Activated T-cell treated with anti-CD3 and anti-CD28 coated beads for 48 hours (primary cell): ENCODE data around the gene PTPN3.
"Not testable (repeated sequence)": the region's sequence is repeated elsewhere in the genome, so short reads cannot be mapped to it uniquely, and the experiment has no call there.

Experiments
- DNase-seq: peaks from one replicate; pipeline ENCODE4 v3.0.0-alpha.2; 2020; ENCODE audit warnings: low read depth

Gene PTPN3, protein sequence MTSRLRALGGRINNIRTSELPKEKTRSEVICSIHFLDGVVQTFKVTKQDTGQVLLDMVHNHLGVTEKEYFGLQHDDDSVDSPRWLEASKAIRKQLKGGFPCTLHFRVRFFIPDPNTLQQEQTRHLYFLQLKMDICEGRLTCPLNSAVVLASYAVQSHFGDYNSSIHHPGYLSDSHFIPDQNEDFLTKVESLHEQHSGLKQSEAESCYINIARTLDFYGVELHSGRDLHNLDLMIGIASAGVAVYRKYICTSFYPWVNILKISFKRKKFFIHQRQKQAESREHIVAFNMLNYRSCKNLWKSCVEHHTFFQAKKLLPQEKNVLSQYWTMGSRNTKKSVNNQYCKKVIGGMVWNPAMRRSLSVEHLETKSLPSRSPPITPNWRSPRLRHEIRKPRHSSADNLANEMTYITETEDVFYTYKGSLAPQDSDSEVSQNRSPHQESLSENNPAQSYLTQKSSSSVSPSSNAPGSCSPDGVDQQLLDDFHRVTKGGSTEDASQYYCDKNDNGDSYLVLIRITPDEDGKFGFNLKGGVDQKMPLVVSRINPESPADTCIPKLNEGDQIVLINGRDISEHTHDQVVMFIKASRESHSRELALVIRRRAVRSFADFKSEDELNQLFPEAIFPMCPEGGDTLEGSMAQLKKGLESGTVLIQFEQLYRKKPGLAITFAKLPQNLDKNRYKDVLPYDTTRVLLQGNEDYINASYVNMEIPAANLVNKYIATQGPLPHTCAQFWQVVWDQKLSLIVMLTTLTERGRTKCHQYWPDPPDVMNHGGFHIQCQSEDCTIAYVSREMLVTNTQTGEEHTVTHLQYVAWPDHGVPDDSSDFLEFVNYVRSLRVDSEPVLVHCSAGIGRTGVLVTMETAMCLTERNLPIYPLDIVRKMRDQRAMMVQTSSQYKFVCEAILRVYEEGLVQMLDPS

DNA sequence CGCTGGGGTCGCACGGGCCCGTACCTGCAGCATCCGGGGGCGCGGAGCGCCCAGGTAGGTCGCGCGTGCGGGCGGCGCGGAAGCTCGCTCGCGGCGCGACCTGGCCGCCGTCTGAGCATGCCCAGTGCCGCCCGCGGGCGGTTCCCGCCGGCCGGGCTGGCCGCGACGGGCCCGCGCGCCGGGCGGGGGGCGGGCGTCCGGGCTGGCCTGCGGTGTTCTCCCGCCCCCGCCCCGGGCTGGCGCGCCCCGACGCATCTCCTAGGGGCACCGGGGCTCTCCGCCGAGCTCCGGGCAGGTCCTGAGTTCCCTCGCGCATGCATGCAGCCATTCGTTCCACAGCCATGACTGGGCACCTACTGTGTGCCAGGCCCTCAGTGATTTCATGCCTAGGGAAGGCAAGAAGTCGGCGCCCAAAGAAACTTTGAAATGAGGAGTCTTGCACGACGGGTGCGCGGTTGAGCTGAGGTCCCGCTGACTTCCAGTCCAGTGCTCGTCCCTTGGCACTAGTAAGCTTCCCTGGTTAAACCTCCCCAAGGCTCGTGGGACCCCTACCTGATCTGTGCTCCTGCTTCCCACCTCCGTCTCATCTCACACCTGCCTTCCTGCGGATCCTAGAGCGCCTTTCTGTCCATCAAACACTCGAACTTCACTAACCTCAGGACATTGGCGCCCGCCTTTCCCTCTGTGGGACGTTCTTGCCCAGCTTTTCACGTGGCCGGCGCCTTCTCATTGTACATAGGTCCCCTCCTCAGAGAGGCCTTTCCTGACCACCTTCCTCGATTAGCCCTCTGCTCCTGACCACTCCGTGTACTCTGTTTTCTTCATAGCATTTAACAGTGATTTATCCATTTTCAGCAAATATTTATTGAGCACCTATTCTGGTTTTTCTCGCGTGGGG lies at the start of gene PTPN3:
Gene PTPN3, minus strand, starts transcription at position 113 of the 898 bp plus-strand sequence. CDS start 34,873 bp downstream, outside the sequence.
- no peak for DNase-seq

DNA sequence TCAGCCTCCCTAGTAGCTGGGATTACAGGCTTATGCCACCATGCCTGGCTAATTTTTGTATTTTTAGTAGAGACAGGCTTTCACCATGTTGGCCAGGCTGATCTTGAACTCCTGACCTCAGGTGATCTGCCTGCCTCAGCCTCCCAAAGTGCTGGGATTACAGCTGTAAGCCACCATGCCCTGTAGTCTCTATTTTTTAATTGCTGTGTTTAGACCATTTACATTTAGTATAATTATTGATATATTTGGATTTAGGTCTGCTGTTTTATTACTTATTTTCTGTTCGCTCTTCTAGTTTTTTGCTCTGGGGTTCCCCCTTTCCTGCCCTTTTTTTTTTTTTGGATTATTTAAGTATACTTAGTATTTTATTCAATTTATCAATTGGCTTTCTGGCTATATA lies 46.8 kb upstream of the PTPN3 start:
- not testable (repeated sequence) for DNase-seq

DNA sequence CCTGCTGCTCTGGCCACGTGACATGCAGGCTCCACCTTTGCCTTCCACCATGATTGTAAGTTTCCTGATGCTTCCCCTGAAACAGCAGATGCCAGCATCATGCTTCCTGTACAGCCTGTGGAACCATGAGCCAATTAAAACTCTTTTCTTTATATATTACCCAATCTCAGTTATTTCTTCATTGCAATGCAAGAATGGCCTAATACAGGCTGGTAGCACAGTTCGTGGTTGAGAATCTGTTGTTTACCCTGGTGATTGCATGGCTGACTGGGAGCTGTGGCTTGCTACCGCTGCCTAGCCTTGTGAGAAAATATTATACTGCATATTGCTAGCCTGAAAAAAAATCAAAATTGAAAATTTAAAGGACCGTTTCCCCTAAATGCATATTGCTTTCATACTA lies 44.8 kb upstream of the PTPN3 start:
- no peak for DNase-seq

DNA sequence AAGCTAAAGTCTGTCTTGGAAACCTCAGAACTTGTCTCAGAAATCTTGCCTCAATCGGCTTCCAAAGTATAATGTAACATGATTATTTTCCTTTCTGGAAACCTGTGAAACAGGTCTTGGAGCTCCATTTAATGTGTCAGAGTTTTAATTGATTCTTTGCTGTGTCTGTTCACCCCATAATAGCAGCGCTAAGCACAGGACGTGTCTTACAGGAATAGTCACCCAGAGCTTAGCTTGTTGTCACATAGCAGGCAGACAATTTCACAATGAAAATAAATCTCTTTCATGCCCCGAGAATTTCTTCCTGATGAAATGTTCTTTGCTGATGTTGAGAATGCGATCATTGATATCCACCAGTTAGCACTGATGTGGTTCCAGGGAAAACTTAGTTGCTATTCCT lies 40.2 kb upstream of the PTPN3 start:
- no peak for DNase-seq

DNA sequence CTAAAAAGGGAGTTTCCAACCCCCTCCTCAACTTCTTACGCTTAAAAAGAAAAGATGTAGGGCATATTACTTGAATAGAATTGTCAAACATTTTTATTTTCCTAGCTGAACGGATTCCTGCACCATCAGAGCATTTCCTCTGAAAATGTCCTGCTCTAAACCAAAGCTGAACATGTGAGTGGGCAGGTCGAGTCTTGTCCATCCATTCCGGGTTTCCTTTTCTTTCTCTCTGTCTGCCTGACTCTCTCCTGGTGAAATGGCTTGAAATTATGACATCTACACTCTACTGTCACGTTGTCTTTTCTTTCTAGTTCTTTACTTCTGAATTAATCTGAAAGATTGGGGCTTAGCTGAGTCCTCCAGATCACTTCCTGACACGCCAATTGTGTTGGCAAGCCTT lies 39.2 kb upstream of the PTPN3 start:
- no peak for DNase-seq

DNA sequence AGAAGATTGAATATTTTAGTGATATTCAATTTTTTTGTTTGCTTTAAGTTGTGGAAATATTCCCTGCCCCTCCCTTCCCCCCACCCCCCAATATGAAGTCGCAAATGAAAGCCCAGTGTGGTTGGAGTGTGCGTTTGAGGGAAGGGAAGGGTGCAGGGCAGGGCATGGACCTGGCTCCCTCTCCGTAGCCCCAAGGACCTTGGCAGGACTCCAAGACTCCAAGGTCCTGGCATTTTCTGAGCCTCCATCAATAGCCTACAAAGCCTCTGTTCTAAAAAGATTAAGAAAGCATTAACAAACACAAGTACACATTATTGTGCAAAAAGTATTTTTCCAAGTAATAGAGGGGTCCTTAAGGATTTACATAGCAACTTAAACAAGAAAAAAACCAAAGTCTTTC lies 38.8 kb upstream of the PTPN3 start:
- DNase-seq, result no peak

DNA sequence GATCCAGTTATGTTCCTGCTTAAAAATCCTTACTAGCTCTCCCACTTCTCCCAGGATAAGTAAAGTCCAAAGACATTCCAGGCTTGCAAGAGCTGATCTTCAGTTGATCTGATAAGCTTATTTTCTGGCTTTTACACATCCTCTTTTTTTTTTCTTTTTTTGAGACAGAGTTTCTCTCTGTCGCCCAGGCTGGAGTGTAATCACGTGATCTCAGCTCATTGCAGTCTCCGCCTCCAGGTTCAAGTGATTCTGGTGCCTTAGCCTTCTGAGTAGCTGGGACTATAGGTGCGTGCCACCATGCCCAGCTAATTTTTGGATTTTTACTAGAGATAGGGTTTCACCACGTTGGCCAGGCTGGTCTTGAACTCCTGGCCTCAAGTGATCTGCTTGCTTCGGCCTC lies 37.3 kb upstream of the PTPN3 start:
- DNase-seq, result no peak

DNA sequence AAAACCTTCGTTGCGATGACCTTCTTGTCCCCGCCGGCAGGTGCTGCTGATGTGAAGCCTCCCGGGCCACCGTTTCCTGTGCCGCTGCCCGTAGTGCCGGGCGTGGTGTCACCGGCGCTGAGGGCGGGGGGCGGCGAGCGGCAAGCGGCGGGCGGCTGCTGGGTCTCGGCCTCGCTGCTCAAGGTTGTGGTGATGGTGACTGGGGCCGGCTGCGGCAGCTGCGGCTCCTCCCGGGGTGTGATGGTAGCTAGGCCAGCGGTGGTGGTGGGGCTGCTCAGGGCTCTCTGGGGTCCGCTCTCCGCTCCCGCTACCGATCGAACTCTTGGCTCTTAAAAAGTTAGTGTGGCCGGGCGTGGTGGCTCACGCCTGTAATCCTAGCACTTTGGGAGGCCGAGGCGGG lies 36.0 kb upstream of the PTPN3 start:
- no peak for DNase-seq

DNA sequence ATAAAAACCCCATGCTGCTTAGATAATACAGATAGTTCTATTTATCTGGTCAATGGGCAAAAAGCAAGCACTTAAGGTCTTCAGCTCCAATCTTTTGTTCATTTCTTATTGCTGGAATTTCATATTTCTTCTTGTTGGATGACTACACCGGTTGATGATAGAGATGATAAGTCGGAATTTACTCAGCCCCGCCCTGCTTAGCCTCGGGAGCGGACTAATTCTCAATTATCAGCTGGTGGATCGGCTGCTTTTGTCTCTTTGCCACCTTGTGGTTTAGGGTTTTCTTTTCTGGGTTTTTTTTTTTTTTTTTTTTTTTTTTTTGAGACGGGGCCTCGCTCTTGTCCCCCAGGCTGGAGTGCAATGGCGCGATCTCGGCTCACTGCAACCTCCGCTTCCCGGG lies 34.5 kb upstream of the PTPN3 start:
- not testable (repeated sequence) for DNase-seq

DNA sequence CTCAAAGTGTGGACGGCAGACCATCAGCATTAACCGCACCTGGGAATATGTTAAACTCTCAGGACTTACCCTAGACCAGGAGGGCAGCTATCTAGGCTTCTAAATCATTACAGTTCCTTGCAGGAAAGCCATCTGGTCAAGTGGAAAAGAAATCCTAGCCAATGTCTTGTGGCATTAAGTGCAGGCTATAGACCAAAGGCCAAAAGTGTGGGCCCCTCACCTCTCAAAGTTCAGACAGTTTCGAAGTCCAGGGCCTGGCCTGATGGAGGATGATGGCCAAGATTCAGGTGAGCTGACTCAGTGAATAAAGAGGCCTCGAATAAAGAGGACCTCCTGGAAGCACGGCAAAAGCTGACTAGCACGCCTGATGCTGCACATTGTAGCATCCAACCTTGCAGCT lies 24.0 kb upstream of the PTPN3 start:
- no peak for DNase-seq

DNA sequence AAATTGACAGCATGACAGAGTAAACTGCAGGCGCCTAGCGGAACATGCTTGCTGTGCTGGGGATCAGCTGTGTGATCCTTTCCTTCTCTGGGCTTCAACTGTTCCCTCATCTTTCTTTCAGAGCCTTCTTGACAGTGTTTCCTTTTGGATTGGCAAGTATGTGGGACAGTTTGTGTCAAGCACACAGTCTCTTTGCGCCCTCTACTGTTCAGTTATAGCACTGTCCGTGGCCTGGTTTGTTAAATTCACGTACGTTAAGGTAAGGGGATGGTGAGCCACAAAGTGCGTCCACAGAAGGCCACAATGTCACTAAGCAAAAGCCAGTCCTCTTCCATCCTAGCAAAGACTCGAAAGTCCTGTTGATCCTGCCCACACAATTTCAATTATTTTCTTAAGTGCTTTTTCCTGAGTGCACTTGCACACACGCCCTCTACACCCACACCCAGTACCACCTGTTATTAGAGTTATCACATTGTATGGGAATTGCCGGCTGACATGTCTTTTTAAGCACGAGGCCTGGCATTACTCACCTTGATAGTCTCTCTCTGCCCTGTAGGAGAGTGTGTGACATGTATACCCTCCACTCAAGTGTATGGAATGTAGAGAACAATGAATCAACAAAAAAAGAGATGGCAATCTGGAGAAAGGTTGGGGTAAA lies 22.5 kb upstream of the PTPN3 start:
- DNase-seq, result peak; percentile 8

DNA sequence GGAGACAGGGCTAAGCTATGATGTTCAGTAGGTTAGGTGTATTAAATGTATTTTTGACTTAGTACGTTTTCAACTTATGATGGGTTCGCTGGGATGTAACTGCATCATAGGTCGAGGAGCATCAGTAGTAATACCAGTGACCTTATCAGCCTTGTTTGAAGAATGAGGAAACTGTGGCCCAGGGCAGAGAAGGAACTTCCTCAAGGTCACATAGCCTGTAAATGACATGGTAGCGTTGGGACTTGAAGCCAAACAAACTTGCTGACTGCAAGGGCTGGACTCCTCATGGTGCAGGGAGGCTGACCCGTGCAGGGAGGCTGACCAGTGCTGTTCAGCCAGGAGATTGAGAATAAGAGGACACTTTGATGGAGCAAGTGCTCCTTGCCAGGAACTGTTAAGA lies 21.3 kb upstream of the PTPN3 start:
- no peak for DNase-seq

DNA sequence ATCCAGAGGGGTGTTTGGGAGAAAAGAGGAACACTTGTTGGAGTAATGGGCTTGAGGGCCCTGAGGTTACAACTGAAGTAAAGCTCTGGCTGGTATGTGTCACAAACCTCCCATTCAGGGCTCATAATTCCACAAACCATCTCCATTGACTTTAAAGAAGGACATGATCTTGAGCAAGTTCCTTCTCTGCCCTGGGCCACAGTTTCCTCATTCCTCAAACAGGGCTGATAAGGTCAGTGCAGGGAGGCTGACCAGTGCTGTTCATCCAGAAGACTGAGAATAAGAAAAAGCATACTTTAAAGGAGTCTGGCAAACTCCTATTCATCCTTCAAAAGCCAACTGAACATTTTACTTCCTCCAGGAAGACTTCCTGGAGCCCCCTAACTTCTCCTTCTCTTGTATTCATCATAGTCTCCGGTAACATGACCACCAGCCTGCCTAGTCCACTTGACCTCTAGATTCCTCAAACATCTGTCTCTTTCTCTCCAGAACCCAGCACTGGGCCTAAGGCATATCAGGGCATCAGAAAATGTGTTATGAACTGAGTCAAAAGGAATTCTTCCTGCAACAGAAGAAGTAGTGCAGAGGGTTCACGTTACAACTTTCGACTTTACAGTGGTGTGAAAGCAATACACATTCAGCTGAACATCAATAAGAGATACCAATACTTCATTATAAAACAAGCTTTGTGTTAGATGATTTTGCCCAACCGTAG lies 20.7 kb upstream of the PTPN3 start:
- DNase-seq, result no peak

DNA sequence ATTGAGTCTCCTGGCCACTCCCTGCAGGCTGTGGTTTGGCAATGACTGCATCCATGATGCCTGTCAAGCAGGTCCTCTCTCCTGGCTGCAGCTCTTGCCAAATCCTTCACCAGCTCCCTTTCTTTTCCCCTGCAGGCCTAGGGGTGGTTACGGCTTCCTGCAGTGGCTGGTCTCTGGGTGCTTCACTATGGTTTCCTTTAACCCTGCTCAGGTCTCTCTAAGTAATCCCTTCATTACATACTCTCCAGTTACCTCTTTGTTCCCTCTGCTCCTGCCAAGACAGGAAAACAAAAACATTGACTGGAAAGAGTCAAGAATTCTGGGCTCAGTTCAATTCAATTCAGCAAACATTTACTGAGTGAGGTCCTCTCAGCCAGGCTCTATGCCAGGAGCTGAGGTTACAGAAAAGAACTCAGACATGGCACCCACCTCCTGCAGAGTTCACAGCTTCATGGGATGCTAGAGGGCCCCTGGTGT lies 19.8 kb upstream of the PTPN3 start:
- DNase-seq, result no peak

DNA sequence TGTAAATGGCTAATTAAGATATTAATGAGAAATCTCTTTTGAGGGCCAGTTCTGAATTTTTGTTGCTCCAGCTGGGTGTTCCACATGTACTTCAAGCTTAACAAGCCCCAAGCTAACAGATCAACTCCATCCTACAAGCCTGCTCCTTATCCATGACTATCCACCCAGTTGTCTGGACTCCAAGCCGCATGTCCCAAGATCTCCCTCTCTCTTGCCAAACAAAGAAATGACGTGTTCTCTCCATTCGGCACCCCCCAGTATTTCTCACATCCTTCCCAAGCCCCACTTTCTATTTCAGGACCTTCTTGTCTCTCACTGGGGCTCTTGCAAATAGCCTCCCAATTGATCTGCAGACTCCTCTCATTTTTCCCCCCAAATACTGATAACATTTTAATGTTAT lies 15.8 kb upstream of the PTPN3 start:
- no peak for DNase-seq

DNA sequence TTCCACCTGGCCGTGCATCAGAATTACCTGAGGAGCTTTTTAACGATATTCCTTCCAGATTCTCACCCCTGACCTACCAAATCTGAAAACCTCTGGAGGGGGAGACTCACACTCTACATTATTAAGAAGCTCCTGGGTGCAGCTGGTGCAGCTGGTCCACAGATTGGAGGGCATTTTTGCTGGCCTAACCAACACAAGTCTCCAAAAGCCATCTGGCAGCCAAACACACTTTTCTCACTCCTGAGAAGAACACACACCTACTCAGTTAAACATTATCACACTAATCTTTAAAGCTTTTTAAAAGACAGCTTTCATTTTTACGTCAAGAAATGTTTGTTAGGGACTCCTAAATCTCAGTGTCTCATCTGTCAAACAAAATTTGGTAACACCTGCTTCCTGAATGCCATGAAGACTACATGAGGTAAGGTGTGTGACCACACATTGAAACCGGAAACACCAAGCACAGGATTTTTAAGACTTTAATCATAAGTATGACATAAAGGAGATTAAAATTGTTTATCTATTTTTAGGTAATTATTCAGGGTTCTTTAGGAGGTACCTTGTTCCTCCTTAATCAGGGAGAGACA lies 14.2 kb upstream of the PTPN3 start:
- DNase-seq, result no peak

DNA sequence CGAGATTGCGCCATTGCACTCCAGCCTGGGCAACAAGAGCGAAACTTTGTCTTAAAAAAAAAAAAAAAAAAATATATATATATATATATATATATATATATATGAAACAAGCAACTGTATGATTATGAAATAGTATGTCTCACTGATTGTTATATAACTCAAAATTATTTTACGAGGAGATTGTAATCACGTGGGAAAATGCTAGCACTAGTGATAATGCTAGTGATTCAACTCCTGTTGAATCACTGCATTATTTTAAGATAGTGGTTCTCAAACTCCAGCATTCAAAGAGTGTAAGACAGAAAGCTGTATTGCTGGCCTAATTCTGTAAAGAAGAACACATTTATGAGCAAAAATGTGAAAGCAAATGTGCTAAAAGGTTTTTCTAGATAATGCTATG lies 12.4 kb upstream of the PTPN3 start:
- DNase-seq, result no peak

DNA sequence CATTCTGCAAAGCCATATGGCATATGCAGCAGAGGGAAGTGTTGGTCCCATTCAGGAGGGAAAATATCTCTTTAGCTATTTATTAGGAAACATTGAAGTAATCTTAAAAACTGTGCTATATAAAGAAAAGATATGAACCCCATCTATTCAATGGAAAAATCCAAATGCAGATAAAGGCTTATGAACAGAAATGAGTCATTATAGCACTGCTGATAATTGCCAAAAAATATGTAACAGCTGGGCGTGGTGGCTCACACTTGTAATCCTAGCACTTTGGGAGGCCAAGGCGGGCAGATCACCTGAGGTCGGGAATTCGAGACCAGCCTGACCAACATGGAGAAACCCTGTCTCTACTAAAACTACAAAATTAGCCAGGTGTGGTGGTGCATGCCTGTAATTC lies 11.9 kb upstream of the PTPN3 start:
- DNase-seq, result not testable (repeated sequence)

DNA sequence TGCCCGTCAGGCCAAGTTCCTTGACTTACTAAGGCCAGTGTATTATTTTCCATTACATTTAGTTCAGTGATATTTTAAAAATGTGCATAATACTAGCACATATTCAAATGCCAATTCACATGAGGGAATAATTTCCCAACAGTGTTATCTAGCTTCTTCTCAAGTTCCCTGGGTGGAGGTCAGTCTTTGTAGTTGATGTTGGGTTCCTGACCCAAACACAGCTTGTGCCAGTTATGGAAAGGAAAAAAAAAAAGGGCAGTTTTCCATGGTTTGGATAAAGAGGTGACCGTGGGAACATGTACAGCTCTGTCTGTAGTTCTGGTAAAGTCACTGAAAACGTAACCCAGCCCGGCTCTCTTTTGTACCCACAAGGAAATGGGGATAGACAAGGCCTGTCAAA lies 11.5 kb upstream of the PTPN3 start:
- no peak for DNase-seq

DNA sequence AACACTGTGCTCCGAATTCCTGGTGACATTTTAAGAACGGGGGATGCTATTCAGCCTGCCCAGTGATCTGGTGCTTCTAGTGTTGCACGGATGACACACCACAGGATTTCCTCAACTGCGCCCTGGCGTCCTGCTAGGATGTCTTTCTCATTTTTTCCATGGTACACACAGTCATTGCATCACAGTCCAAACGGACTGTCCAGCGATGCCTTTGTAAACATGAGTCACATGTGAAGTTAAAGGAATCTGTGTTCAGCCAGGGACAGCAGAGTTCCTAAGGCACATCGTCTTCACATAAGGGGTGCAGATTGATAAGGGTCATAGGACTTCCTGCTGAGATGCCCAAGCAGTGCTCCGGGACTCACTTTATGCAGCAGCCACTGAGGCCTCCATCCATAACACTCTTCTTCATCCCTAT lies 9.3 kb upstream of the PTPN3 start:
- no peak for DNase-seq
